ENCODE results near the gene BMI1. TPM values are rescaled to one million over a fixed set of nuclear protein-coding genes. Genes with fewer than 3 reads are reported as not detected.

BMI1 gene
- total RNA-seq, 1 donor from 2014 or later, result 30.8 TPM

DNA sequence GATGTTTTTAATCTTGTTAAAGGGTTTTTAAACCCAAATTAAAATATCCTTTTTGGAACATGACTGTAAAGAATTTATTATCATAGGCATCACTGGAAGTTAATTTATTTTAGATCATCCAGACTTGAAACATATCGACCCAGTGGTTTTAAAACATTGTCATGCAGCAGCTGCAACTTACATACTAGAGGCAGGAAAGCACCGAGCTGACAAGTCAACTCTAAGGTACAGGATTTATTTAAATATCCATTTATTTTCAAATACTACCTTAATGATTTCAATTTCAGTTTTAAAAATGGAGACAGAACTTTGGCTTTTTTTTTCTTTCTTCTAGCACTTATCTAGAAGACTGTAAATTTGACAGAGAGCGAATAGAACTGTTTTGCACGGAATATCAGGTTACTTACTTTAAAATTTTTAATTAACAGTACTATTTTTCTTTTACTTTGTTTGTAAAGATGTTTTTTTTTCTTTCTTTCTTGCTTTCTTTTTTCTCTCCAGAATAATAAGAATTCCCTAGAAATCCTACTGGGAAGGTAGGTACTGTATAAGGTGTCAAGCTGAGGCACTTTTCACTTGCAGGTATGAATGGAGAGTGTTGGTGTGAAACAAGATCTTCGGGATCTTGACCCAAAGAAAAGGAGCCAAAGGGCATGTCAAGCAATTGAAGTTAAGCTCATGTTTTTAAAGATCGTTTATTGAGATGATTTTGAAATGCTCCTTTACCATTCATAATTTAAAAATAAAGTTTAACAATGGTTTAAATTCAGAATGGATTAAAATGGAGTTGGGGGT, 2.9 kb upstream of the BMI1 start:
- FAIRE-seq, result peak; percentile 29
- Mint-ChIP-seq H3K4me1 (ENCODE audit: low read depth, unreplicated experiment) (peaks cover 11% of the 10 kb centered on the region), H3K36me3 (ENCODE audit: low read depth, unreplicated experiment) (peaks cover 2% of the 10 kb centered on the region), H3K4me3 (ENCODE audit: unreplicated experiment) (peak overlapping the region; percentile 47), H3K27me3 (ENCODE audit: low read depth, unreplicated experiment) (peaks cover 37% of the 10 kb centered on the region), H3K27ac (ENCODE audit: unreplicated experiment) (no peak overlapping the region), H3K9me3 (ENCODE audit: unreplicated experiment) (no peaks in the 10 kb centered on the region)
- Histone ChIP-seq H3K4me1 (ENCODE audit: insufficient read depth, low read length) (peaks cover 21% of the 10 kb centered on the region), H4K20me1 (ENCODE audit: insufficient read depth, low read length) (peaks cover 9% of the 10 kb centered on the region), H3K27ac (ENCODE audit: low read depth, low read length) (no peak overlapping the region), H3K79me2 (ENCODE audit: insufficient read depth, low read length) (peaks cover 27% of the 10 kb centered on the region), H3K27me3 (ENCODE audit: insufficient read depth, low read length) (peaks cover 11% of the 10 kb centered on the region), H2AFZ (ENCODE audit: low read depth, low read length) (no peak overlapping the region), H3K4me2 (ENCODE audit: low read length) (peak overlapping the region; percentile 87), H3K4me3 (ENCODE audit: insufficient read depth, low read depth, low read length) (no peak overlapping the region), H3K9me3 (ENCODE audit: insufficient read depth, low read depth, low read length) (no peaks in the 10 kb centered on the region), H3K9ac (ENCODE audit: low read length) (no peak overlapping the region), H3K36me3 (ENCODE audit: insufficient read depth, low read length) (no peaks in the 10 kb centered on the region)
- no peak for TF ChIP-seq EZH2 (IDR thresholded peaks at IDR 0.05; ENCODE audit: insufficient read depth, low read length)
- TF ChIP-seq, protein P1, sequence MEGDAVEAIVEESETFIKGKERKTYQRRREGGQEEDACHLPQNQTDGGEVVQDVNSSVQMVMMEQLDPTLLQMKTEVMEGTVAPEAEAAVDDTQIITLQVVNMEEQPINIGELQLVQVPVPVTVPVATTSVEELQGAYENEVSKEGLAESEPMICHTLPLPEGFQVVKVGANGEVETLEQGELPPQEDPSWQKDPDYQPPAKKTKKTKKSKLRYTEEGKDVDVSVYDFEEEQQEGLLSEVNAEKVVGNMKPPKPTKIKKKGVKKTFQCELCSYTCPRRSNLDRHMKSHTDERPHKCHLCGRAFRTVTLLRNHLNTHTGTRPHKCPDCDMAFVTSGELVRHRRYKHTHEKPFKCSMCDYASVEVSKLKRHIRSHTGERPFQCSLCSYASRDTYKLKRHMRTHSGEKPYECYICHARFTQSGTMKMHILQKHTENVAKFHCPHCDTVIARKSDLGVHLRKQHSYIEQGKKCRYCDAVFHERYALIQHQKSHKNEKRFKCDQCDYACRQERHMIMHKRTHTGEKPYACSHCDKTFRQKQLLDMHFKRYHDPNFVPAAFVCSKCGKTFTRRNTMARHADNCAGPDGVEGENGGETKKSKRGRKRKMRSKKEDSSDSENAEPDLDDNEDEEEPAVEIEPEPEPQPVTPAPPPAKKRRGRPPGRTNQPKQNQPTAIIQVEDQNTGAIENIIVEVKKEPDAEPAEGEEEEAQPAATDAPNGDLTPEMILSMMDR (IDR thresholded peaks at IDR 0.05; ENCODE audit: insufficient read depth, low read depth, low read length), result no peak
- no peak for DNase-seq (ENCODE audit: low read depth)

DNA sequence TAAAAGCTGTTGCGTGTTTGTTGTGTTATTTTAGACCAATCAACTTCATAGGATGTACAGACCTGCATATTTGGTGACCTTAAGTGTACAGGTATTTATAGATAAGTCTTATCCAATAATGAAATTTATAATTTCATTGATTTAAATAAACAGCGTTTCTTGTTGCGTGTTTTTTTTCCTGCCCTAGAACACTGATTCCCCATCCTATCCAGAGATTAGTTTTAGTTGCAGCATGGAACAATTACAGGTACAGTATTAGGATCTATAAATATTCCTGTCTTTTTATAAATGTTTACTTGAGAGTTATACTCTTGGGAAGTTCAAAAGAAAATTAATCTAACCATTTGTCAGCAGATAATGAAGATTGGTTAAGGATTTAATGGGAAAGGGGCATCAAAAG, 2.1 kb upstream of the BMI1 start:
- Histone ChIP-seq H3K27me3 (ENCODE audit: insufficient read depth, low read length) (peaks cover 19% of the 10 kb centered on the region), H3K27ac (ENCODE audit: low read depth, low read length) (no peak overlapping the region), H3K36me3 (ENCODE audit: insufficient read depth, low read length) (no peaks in the 10 kb centered on the region), H3K4me3 (ENCODE audit: insufficient read depth, low read depth, low read length) (no peak overlapping the region), H3K9ac (ENCODE audit: low read length) (no peak overlapping the region), H3K9me3 (ENCODE audit: insufficient read depth, low read depth, low read length) (no peaks in the 10 kb centered on the region), H2AFZ (ENCODE audit: low read depth, low read length) (no peak overlapping the region), H3K4me1 (ENCODE audit: insufficient read depth, low read length) (peaks cover 21% of the 10 kb centered on the region), H3K79me2 (ENCODE audit: insufficient read depth, low read length) (peaks cover 35% of the 10 kb centered on the region), H3K4me2 (ENCODE audit: low read length) (no peak overlapping the region), H4K20me1 (ENCODE audit: insufficient read depth, low read length) (peaks cover 17% of the 10 kb centered on the region)
- H3K9me3 Mint-ChIP-seq (ENCODE audit: unreplicated experiment), result no peaks in the 10 kb centered on the region
- TF ChIP-seq EZH2 (IDR thresholded peaks at IDR 0.05; ENCODE audit: insufficient read depth, low read length), result no peak
- TF ChIP-seq, protein P1 (IDR thresholded peaks at IDR 0.05; ENCODE audit: insufficient read depth, low read depth, low read length), result no peak
- DNase-seq (ENCODE audit: low read depth) (no peak), FAIRE-seq (no peak)
- H3K27ac Mint-ChIP-seq (ENCODE audit: unreplicated experiment), result no peak overlapping the region
- no peak overlapping the region for H3K4me3 Mint-ChIP-seq (ENCODE audit: unreplicated experiment)
- H3K36me3 Mint-ChIP-seq (ENCODE audit: low read depth, unreplicated experiment), result peaks cover 2% of the 10 kb centered on the region
- peaks cover 11% of the 10 kb centered on the region for H3K4me1 Mint-ChIP-seq (ENCODE audit: low read depth, unreplicated experiment)
- peaks cover 43% of the 10 kb centered on the region for H3K27me3 Mint-ChIP-seq (ENCODE audit: low read depth, unreplicated experiment)

DNA sequence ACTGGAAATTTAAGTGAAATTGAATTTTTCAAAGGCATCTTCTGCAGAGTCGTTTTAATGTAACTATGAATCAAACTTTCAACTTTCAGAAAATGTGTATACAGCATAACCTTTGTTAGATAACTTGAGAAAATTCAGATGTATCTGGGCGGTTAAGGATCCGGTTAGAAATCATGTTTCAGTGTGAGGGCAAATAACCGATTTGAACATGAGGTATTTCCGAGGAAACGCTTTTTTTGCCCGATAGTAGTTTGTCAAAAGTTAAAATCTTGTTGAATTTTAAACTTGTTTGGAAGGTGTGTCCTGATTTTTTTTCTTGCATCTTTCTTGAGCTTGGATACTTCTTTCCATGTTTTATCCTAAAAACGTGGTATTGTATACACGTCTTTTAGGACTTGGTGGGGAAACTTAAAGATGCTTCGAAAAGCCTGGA, 1.3 kb upstream of the BMI1 start:
- no peaks in the 10 kb centered on the region for H3K36me3 ChIP-seq (ENCODE audit: insufficient read depth, low read length)
- peaks cover 2% of the 10 kb centered on the region for H3K36me3 Mint-ChIP-seq (ENCODE audit: low read depth, unreplicated experiment)
- H4K20me1 ChIP-seq (ENCODE audit: insufficient read depth, low read length), result peaks cover 25% of the 10 kb centered on the region
- H3K9me3 Mint-ChIP-seq (ENCODE audit: unreplicated experiment), result no peaks in the 10 kb centered on the region
- peaks cover 17% of the 10 kb centered on the region for H3K4me1 Mint-ChIP-seq (ENCODE audit: low read depth, unreplicated experiment)
- H3K4me3 Mint-ChIP-seq (ENCODE audit: unreplicated experiment), result peak overlapping the region; percentile 88
- H2AFZ ChIP-seq (ENCODE audit: low read depth, low read length), result no peak overlapping the region
- H3K4me3 ChIP-seq (ENCODE audit: insufficient read depth, low read depth, low read length), result peak overlapping the region; percentile 50
- peak overlapping the region; percentile 80 for H3K4me2 ChIP-seq (ENCODE audit: low read length)
- peak overlapping the region; percentile 64 for H3K9ac ChIP-seq (ENCODE audit: low read length)
- H3K4me1 ChIP-seq (ENCODE audit: insufficient read depth, low read length), result peaks cover 22% of the 10 kb centered on the region
- H3K79me2 ChIP-seq (ENCODE audit: insufficient read depth, low read length), result peaks cover 43% of the 10 kb centered on the region
- TF ChIP-seq EZH2 (IDR thresholded peaks at IDR 0.05; ENCODE audit: insufficient read depth, low read length), result no peak
- TF ChIP-seq, protein P1 (IDR thresholded peaks at IDR 0.05; ENCODE audit: insufficient read depth, low read depth, low read length), result no peak
- H3K9me3 ChIP-seq (ENCODE audit: insufficient read depth, low read depth, low read length), result no peaks in the 10 kb centered on the region
- no peak for DNase-seq (ENCODE audit: low read depth)
- FAIRE-seq, result no peak
- peaks cover 45% of the 10 kb centered on the region for H3K27me3 Mint-ChIP-seq (ENCODE audit: low read depth, unreplicated experiment)
- no peak overlapping the region for H3K27ac Mint-ChIP-seq (ENCODE audit: unreplicated experiment)
- H3K27me3 ChIP-seq (ENCODE audit: insufficient read depth, low read length), result peaks cover 27% of the 10 kb centered on the region
- no peak overlapping the region for H3K27ac ChIP-seq (ENCODE audit: low read depth, low read length)
